NCI-H526 treated with DMSO at 0.1 percent for 48 hours (cell line): ENCODE results near the gene CCDC27.

Source experiments
- DNase-seq: peaks from one replicate; lab custom pipeline; 2025; lab: John Stamatoyannopoulos, UW

CCDC27 gene

GRCh38 chr1:3752400-3752945 lies at the start of gene CCDC27:
Gene CCDC27 (plus strand): TSS chr1:3752450. CDS start chr1:3752482, 32 bp downstream.
- DNase-seq, result no peak

DNA sequence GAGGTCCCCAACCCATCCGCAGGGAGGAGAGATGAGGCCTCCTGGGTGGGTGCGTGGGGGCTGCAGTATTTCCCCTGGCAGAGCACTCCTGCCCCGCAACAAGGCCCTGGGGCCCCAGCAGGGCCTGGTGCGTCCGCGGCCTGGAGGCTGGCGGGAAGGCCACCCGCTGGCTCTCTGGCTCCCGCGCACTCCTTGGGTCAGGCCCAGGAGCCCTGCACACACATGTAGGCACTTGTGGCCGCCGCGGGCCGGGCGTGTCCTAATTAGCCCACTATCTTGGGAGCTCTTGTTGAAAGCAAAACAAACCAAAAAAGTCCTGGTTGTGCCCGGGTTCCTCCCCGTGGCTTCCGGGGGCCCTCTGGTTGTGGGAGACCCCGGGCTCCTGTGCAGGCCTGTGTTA lies 49.7 kb upstream of the CCDC27 start:
- DNase-seq, result no peak

DNA sequence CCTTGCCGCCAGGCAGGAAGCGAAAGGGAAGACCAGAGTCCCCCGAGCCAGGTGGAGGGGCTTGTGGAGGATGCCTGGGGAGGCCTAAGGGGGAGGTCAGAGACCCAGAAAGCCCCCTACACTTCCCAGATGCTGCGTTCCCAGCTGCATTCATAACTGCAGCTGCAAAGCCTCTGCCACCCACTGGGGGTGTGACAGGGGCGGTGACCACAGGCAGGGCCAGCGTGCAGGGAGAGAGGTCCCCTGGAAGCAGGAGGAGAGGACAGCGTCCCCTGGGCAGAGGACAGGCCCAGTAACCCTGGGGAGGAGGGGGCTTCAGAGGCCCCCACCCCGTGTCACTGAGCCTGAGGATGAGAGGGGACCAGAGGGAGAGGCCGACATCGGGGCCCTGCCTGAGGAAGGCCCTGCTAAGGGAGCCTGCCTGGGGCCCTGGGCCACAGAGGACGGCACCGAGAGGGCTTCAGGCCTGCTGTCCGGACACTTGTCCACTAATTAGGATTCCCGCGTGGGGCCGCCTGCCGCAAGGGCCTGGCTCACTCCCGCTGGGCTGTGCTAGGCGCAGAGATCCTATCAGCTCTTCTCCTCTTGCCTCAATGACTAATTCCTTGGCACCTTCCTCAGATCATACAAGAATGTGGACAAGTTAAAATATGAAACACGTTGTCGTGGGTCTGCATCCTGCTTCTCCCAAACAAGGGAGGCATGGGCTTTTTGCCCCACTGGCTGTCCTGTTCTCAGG lies 49.1 kb upstream of the CCDC27 start:
- DNase-seq, result no peak

- DNase-seq, result no peak
Observed at GRCh38 chr1:3703786-3704371, 48.4 kb upstream of the CCDC27 start.

- no peak for DNase-seq
Observed at GRCh38 chr1:3705341-3705950, 46.8 kb upstream of the CCDC27 start.

GRCh38 chr1:3706651-3707297 lies 45.5 kb upstream of the CCDC27 start:
- no peak for DNase-seq

DNA sequence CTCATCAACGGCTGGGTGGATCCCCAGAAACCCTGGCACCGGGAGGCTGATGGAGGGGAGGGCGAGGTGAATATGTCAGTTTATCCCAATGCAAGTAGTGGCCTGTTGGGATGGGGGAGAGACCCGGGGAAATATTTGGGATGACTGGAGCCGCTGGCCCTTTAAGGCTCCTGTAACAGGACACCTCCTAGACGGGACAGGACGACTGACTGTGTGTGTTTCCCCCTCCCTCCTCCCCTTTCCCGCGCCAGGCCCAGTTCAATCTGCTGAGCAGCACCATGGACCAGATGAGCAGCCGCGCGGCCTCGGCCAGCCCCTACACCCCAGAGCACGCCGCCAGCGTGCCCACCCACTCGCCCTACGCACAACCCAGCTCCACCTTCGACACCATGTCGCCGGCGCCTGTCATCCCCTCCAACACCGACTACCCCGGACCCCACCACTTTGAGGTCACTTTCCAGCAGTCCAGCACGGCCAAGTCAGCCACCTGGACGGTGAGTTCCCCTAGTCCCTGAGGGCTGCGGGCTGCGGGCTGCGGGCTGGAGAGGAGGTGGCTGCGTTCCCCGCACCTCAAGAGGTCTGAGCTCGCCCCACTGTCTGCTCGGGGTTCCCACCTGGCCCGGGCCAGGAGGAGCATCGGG lies 44.8 kb upstream of the CCDC27 start:
- no peak for DNase-seq

GRCh38 chr1:3707939-3708328 lies 44.3 kb upstream of the CCDC27 start:
- DNase-seq, result no peak

GRCh38 chr1:3708791-3709190 lies 43.5 kb upstream of the CCDC27 start:
- no peak for DNase-seq

DNA sequence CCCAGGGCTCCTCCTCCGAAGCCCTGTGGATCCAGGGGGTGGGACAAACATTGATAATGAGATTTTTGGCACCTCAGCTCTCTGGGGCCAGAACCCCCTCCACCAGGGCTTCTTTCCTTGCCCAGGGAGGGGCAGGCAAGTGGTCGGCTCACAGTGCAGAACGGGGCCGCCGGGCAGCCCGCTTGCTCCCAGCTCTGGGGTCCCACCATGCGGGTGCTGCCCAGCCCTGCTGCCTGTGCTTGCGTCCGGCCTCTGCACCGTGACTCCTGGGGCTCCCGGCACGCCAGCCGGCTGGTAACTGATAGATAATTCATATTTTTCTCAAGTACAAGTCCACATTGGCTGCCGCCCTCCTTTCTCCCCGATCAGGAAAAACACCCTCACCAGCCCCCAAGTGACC lies 42.0 kb upstream of the CCDC27 start:
- DNase-seq, result no peak

DNA sequence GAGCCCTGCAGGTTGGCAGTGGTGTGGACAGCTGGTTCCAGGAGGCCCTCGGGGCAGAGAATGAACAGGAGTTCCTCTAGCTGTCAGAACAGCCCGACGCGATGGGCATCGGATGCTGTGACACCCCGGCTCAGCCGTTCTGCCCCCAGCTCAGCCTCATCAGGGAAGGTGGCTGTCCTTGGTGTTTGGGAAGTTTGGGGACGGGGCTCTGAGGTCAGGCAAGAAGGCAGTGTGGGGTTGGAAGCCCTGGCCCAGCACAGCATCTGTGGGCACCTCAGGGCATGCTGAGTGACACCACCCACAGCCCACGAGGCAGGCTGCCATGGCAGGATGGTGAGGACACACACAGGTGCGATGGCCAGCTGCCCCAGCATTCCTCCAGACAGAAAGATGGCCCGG lies 40.9 kb upstream of the CCDC27 start:
- no peak for DNase-seq

DNA sequence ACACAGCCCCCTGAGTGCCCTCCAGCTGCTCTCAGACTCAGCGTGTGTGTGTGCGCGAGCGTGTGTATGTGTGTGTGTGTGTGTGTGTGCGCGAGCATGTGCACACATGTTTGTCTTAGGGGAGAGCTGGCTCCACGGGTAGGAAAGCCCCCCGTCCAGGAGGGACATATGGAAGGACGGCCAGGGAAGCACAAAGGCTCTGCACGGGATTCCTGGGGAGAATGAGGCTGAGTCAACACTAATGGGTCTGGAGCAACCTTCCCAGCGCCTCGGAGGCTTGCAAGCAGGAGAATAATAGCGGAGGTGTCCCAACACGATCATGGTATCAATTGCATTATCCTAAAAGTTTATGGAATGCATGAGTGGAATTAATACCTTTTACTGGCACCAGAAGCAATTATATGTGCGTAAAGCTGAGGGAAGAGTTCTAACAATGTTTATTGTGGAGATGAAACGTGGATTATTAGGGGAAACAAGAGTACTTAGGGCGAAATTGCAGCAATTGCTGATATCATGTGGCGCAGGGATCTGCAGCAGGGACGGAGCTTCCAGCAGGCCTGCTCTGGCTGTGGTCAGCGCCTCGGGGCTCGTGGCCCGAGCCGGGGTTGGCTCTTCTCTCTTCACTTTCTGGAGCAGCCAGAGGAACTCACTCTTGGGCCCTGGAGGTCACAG lies 40.3 kb upstream of the CCDC27 start:
- no peak for DNase-seq

DNA sequence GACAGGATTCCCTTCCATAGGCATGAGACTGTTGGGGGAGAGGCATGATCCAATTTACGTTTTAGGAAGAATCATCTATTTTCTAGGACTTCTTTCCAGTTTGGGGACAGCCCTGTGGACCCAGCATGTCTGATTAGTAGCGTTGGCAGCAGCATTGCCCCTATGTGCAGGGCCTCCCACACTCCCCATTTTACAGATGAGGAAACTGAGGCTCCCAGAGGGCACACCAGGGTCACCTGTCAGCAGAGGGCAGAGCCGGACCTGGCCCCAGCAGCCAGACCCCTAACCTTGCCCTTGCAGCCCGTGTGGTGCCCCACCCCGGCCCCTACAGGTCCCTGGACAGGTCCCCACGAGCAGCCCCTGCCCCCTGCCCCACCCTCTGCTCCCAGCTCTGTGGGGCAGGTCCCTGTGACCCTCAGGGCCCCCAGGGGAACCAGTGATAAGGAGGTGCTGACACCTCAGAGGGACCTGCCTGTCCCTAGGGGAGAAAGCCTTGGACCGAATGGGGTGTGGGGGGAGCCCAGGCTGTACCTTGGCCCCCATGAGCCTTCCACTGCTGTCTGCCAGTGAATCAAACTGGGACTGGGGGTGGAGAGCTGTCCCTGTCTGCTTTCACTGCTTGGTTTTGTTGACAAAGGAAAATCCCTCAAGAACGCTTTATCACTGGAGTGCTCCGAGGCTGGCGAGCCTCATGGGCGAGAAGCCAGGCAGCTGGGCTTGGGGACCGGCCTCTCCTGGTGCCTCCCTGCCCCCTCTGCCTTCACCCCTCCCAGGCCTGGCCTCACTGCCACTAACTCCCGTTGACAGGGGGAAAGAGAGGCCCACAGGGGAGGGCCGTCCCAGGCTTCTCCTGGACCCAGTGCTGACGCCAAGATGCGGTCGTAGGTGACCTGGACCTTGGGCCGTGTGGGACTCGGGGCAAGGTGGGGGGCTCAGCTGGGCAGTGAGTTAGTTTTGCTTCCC lies 39.4 kb upstream of the CCDC27 start:
- DNase-seq, result no peak

- no peak for DNase-seq
Observed at GRCh38 chr1:3713840-3714239, 38.4 kb upstream of the CCDC27 start.

DNA sequence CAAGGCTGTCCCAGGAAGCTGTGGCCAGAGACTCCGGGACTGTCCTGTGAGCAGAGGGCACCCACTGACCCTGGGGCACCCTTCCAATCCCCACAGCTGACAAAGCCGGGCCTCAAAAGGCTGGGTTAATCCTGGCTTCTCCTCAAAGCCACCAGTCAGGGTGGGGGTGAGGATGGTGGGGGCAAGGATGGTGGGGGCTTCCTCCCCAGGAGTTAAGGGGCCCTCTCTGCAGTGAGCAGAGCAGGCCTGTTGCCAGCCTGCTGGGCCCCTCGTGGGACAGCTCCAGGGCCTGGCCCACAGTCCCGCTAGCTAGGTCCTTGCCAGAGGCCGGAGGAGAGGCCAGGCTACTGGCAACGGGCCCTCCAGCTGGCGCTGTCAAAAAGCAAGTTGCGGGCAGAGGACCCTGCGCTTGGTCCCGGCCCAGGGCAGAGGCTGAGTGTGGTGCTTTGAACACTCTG lies 37.9 kb upstream of the CCDC27 start:
- DNase-seq, result no peak

DNA sequence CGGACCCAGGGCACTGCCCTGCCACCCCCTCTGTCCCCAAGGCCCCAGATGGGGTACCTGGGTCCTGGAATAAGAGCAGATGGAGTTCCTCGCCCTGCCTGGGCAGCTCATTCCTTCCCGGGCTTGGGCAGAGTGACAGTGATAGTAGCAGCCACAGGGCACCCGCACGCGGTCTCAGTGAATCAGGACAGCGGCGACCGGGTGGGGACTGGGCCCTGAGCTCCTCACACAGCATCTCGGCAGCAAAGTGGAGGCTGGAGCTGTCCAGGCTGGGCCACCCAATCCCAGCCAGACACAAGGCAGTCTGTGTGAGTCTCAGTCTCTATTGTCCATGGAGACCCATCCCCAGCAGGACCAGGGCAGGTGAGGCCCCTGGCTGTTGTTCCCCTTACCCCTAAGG lies 37.4 kb upstream of the CCDC27 start:
- no peak for DNase-seq

GRCh38 chr1:3716351-3716750 lies 35.9 kb upstream of the CCDC27 start:
- DNase-seq, result no peak

DNA sequence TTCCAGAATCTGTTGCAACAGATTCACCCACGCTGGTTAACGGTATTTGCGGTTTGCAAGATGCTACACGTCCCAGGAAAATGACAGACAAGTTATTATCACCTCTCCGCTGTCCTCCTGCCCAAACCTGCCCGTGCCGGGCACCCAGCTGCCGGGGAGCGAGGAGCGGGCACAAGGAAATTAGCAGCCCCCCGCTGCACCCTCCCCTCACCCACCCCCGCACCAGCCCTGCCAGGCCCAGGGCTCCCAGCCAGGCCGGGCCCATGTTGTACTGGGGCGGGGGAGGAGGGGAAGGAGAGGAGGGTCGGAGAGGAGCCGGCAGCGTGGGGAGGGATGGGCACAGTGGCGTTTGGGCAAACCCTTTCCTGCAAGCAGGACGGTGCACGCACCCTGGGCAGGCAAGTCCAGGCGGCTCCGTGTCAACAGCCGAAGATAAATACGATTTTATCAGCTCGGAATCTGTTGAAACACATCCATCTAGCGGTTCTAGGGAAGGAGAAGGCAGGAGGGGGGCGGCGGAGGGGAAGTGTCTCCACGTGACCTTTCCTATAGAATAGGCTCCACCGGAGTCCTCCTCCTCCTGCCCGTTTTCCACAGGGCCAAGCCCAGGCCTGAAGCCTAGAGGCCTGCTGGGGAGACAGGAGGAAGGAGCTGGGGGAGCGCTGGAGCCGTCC lies 35.1 kb upstream of the CCDC27 start:
- DNase-seq, result peak; percentile 74

DNA sequence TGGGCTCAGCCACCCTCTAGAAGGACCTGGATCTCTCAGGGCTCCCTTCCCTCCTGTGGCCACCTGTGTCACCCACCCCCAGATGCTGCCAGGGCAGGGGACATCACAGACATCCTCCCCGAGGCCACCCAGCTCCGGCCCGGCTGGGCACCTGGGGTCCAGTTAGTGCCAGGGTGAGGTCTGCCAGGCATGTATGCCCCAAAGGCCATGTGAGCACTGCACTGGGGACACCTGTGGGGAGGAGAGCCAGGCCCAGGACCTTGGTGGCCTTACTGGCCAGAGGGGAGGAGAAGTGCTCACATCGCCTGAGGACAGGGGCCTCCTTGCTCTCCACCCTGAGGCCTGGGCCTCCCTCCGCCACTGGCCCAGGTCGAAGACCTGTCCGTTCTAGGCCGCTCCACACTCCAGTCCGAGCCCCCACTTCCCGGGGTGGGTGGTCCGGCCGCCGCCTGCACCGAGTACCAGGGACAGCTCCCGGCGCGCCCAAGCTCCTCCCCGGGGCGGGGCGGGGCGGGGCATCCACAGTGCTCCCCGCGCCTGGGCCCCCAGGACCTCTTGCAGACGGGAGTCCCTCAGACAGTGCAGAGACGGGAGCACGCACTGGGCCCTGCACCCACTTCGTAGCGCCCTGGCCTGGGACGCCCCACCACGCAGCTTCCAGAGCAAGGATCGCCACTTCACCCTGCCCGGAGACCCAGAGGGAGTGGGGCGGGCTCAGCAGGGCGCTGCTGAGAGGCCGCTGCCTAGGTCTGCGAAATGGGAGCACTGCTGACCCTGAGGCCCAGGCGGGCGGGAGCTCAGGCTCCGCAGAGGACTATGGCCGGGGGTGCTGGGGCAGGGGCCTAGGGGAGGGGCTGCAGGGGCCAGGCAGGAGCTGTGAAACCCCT lies 34.3 kb upstream of the CCDC27 start:
- no peak for DNase-seq
